Ishikawa (cell line): Measurements from ENCODE around the gene ASXL1.

Experiments used
- EP300 ChIP-seq: IDR thresholded peaks from 2 replicates; pipeline ENCODE4 v1.6.1; 2012; ENCODE audit warnings: borderline replicate concordance
- MAX ChIP-seq: IDR thresholded peaks from 2 replicates; pipeline ENCODE4 v1.6.1; 2012
- TCF12 ChIP-seq: IDR thresholded peaks from 2 replicates; pipeline ENCODE4 v1.6.1; 2012; ENCODE audit warnings: low read depth
- YY1 ChIP-seq: IDR thresholded peaks from 2 replicates; pipeline ENCODE4 v1.6.1; 2012; ENCODE audit warnings: low read depth
- TF ChIP-seq, protein P1 (sequence below): IDR thresholded peaks from 2 replicates; pipeline ENCODE4 v1.6.1; 2012; ENCODE audit warnings: low read depth, mild to moderate bottlenecking

GRCh38 chr20:32329817-32330554 is 28.1 kb upstream of the ASXL1 start:
- TF ChIP-seq, protein P1, sequence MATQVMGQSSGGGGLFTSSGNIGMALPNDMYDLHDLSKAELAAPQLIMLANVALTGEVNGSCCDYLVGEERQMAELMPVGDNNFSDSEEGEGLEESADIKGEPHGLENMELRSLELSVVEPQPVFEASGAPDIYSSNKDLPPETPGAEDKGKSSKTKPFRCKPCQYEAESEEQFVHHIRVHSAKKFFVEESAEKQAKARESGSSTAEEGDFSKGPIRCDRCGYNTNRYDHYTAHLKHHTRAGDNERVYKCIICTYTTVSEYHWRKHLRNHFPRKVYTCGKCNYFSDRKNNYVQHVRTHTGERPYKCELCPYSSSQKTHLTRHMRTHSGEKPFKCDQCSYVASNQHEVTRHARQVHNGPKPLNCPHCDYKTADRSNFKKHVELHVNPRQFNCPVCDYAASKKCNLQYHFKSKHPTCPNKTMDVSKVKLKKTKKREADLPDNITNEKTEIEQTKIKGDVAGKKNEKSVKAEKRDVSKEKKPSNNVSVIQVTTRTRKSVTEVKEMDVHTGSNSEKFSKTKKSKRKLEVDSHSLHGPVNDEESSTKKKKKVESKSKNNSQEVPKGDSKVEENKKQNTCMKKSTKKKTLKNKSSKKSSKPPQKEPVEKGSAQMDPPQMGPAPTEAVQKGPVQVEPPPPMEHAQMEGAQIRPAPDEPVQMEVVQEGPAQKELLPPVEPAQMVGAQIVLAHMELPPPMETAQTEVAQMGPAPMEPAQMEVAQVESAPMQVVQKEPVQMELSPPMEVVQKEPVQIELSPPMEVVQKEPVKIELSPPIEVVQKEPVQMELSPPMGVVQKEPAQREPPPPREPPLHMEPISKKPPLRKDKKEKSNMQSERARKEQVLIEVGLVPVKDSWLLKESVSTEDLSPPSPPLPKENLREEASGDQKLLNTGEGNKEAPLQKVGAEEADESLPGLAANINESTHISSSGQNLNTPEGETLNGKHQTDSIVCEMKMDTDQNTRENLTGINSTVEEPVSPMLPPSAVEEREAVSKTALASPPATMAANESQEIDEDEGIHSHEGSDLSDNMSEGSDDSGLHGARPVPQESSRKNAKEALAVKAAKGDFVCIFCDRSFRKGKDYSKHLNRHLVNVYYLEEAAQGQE = no peak
- TF ChIP-seq YY1 = no peak
- TF ChIP-seq MAX = no peak
- no peak for TF ChIP-seq EP300
- TF ChIP-seq TCF12 = no peak
